ENCODE data around the gene KLF15. TPM values are rescaled to one million over a fixed set of nuclear protein-coding genes. Genes with fewer than 3 reads are reported as not detected.

KLF15 gene
- total RNA-seq (2014; rRNA removed; shearing (Covaris generic)): 0.59 and 0.72 TPM in 2 replicates

DNA sequence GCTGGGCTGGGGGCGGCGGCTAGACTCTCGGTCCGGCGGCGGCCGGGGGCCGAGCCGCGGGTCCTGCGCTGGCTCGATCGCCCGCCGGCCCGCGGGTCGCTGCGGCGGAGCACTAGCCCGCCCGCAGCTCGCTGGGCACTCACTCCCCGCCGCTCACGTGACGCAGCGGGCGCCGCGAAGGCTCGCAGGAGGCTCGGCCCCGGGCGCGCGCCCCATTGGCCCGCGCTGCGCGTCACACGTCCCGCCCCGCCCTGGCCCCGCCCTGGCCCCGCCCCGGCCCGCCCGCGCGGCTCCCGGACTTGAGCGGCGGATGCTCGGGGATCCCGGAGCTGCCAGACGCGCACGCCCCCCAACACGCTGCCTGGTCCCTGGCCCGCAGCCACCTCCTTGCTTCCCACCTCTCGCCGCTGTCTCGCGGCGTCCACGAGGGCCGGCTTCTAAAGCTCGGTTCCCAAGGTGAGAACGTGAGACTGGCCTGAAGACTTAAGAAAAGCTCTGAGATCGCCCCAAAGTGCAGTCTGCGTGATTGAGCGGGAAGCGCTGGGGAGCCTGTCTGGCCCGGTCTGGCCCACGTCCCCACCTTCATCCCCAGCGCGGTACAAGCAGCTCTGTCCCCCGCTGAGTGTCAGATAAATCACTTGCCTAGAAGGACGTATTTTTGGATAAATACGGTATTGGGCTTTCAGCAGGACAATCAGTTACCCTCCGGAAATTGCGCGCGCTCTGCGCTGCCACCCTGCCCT lies at the start of gene KLF15:
KLF15 (minus strand) TSS at position 114 of the 743 bp plus-strand sequence. CDS start 4,486 bp downstream, outside the sequence.
- DNase-seq (ENCODE audit: low read depth): peak; percentile 80

DNA sequence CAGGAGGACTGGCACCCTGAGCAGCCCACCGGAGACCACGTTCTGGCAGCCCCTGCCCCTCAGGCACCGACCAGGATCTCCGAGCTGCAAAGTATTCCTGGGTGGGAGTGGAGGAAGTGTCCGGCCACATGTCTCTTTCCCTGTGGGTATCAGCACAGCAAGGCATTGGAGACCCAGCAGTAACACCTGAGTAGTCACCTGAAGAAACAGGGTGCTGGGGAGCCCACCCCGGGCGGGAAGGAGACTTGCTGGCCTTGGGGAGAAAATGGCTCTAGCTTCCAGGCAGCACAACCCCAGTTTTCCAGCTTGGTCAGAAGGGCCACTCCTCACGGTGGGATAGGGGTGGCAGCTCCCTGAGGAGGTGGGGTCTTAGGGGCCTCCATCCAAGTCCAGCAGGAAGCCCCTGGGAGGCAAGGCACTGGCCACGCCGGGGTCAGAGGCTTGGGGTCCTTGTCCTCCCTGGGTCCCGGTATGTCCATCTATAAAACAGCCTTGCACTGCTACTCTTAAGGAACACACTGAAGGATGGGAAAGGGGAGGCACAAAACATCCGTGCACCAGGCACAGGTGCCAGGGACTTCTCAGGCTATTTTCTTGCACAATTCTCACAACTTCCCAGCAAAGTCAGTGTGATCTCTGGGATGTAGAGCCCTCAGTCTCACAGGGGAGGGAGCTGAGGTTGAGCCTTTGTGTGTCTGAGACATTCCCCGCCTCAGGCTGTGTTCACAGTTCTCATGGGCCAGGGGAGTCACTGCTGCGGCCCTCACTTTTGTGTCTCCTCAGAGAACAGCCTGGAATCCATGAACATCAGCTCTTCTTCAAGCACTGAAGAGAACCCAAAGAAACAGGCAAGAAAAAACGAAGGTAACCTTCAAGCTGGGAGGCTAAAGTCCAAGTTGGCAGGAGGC lies 49.4 kb upstream of the KLF15 start:
- DNase-seq (ENCODE audit: low read depth): no peak

DNA sequence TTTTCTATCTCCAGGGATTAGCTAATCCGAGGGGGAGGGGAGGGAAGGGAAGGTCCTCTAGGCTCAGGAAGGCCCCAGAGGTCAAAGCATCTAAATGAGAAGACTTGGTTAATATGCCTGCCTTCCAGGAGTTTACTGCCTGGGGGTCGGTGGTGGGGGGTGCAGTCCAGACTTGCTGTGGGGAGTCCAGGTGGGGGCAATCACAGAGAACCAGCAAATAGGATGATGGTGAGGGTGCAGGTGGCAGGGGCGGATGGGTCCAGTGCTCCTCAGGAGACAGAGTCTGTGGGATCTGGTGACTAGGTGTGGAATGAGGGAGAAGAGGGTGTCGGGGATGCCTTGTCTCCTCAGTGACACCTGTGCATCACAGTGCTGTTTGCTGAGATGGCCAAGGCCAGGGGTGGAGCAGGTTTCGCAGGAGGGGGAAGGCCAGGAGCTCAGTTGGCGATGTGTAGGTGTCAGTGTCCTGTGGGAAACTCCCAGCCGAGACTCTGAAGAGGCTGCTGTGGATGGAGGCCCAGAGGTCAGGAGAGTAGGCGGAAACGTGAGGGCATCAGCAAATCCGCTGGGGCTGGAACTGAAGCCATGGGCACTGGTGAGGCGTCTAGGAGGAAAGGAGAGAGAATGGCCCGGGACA lies 45.6 kb upstream of the KLF15 start:
- no peak for DNase-seq (ENCODE audit: low read depth)

- DNase-seq (ENCODE audit: low read depth): no peak
These were observed 45.0 kb upstream of the KLF15 start for GRCh38 chr3:126402178-126402577.

- DNase-seq (ENCODE audit: low read depth): no peak
These were observed 44.5 kb upstream of the KLF15 start for GRCh38 chr3:126401611-126402160.

DNA sequence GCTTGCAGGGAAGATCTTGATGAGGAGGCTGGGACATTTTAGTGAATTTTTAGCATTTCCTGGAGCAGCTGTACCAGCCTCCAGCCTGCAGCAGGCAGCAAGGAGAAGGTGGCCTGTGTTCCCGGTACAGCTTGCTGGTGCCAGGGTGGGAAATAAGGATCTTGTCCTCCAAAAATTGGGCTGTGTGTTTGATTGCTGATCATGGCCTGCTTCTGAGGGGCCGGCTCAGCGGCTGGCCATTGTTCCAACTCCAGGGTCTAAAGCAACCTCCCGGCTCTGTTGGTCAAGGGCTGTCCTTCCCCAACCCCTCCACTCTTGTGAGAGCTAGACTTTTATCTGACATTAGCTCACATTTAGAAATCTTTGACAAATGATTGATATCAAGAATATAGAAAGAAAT lies 42.5 kb upstream of the KLF15 start:
- DNase-seq (ENCODE audit: low read depth): no peak

DNA sequence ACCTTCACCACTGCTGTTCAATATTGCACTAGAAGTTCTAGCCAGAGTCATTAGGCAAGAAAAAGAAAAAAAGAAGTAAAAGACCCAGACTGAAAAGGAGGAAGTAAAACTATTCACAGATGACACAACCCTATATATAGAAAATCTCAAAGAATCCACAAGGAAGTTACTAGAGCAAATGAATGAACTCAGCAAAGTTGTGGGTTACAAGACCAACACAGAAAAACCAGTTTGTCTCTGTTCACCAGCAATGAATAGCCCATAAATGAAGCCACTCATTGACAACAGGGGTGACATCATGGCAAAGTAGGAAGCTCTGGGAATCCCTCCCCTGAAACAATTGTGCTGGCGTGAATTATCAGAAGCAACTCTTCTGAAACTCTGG lies 42.1 kb upstream of the KLF15 start:
- DNase-seq (ENCODE audit: low read depth): no peak

DNA sequence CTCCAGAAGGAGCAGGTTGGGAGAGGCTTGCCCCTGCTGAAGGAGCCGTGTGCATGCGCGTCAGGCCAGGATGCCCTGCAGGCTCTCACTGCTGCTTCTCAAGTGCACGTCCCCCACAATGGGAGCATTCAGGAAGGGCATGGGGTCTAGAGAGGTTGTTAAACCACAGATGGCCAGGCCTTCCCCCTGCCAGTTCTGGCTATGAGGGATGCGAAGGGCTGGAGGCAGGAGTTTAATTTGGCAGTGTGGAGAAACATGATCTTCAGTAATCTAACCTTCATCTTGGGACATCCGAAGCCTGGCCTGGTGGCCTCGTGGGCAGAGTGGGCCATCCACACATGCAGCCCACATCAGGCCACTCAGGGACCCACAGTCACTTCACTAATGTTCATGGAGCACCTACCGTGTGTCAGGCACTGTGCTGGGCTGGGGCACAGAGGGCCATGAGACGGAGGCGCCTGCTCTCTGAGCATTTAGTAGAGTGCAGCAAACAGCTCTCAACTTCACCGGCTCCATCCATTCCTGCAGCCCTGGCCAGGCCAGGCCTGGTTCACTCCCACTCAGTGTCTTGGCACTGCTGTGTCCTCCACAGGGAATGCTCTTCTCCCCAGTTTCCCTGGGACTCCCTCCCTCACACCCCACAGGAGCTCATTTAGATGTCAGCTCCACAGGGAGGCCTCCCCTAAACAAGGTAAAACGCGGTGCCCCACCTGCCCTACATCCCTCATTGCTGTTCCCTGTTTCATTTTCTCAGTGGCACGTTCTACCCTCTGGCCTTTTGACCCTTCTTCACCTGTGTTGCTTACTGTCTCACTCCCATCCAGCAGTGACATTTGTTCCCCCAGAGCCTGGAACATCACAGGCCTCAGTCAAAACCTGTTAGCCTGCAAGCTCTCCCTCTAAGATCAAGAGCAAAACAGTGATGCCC lies 41.5 kb upstream of the KLF15 start:
- DNase-seq (ENCODE audit: low read depth): no peak

- DNase-seq (ENCODE audit: low read depth): no peak
These were observed 40.6 kb upstream of the KLF15 start for GRCh38 chr3:126397610-126398422.

DNA sequence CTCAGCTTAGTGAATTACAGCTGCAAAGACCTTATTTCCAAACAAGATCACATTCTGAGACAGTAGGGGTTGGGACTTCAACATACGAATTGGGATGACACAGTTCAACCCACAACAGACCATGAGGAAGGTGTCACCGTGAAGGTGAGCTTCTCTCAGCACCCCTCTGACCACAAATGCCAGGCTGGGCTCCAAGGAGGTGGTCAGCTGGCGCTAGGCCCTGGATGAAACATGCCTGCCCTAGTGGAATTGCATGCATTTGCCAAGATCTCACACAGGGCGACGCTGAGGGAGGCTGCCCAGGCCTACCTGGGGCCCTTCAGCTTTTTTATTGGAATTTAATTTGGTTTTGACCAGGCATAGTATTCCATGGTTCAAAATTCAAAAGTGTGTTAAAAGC lies 39.3 kb upstream of the KLF15 start:
- no peak for DNase-seq (ENCODE audit: low read depth)

DNA sequence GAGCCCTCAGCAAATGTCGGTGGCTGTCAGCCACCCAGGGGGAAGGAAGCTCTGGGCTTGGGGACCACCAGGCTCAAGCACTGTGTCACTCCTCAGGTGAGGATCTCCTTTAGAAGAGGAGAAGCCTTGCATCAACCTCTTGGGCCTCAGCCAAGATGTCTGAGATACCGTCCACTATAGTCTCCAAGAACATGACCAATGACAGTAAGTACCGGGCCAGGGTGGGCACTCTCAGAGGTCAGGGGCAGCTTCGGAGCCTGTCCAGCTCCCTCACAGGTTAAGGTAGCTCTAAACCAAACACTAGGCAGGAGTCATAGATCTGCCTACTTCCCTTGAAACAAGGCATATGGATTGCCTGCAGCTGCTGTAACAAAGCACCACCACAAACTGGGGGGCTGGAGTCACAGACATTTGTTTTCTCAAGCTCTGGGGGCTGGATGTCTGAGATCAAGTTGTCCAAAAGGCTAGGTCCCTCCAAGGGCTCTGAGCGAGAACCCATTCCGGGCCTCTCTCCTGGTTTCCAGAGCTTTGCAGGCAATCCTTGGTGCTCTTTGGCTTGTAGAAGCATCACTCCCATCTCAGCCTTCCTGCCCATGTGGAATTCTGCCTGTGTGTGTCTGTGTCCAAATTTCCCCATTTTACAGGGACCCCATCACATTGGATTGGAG lies 38.8 kb upstream of the KLF15 start:
- no peak for DNase-seq (ENCODE audit: low read depth)

DNA sequence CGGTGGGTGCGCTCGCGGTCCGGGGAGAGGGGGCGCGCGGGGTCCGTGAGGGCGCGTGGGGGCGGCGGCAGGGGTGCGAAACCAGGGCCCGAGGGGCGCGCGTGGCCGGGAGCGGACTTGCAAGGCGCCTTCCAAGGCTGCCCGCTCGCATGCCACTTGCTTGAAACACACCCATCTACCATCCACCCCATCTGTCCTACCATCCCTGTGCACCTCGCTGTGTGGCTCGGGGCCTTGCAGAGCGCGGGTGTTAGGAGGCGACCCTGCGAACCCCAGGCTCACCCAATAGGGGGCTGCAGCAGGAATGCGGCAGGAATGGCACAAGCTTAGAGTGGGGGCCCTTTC lies 37.7 kb upstream of the KLF15 start:
- DNase-seq (ENCODE audit: low read depth): no peak

GRCh38 chr3:126394179-126394976 lies 37.2 kb upstream of the KLF15 start, which contains the start of gene CFAP100:
Gene CFAP100, plus strand, starts transcription at chr3:126394909. Its CDS starts 1,092 bp downstream, at chr3:126396001.
- DNase-seq (ENCODE audit: low read depth): no peak

GRCh38 chr3:126393563-126393962 lies 36.4 kb upstream of the KLF15 start:
- DNase-seq (ENCODE audit: low read depth): no peak

DNA sequence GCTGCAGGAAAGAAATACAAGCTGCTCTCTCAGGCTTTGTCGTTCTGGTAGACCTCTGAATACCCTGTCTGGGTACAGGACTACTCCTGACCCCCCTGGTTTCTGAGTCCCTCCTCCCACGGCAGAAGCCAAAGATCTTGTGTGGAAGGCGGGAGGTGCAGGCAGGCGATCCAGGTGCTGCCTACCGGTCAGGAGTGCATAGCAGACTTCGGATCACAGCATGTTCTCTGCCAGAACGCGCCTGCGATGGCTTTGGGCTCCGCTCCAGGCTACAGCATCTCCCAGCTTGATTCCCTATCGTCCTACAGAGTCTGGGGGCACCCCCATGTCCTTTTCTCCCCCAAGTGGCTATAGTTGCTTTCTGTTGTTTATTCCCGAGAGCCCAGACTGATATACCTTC lies 35.0 kb upstream of the KLF15 start:
- no peak for DNase-seq (ENCODE audit: low read depth)

DNA sequence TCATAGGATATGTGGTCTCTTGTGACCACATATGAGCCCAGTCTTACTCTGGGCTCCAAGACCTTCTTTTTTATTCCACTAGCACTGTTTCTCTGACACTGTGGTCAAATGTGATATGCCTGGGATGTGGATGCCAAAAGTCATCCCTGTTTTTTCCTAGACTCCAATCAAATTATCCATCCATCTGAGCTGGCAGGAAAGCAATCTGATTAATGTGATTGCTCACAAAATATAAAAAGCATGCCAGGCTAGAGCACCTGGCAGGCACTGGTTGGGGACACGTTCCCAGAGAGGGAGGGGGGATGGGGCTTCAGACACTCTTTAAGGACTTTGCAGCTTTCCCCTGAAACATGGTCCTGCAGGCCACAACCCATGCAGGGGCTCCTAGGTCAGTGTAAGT lies 34.4 kb upstream of the KLF15 start:
- no peak for DNase-seq (ENCODE audit: low read depth)

DNA sequence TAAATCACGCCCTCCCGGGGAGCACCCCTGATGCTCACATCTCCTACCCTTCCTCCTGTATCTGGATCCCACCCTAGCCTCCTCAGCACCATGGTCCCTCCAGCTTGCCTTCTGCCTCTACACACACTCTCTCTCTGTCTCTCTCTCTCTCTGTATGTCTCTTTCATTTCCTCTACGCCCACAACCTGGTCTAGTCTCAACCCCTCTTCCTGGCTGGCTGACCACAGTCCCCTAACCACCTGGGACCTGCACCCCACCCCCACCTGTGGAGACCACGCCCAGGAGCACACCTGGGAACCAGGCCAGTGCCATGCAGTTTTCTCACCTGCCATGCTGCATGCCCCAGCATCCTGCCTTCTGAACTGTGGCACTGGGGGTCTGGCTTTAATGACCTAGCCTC lies 33.5 kb upstream of the KLF15 start:
- DNase-seq (ENCODE audit: low read depth): no peak

DNA sequence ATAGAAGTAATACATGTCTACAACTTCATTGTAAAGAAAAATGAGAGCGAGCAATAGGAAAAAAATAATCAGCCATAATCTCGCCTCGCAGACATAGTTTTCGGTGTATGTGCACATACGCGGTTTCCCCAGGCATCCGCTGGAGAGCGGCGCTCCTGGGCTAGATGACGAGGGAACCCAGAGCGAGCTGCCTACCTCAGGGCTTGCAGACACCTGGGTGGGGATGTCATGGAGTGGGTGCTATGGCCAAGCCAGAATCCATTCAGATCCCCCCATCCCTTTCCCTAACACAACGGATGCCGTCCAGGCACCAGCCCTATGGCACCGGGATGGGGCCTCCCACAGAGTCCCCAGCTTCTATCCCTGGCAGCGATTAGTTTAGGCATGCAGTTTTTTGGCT lies 33.0 kb upstream of the KLF15 start:
- no peak for DNase-seq (ENCODE audit: low read depth)

- no peak for DNase-seq (ENCODE audit: low read depth)
These were observed 32.6 kb upstream of the KLF15 start for GRCh38 chr3:126389794-126390146.

Measured in RPMI7951 (cell line).